OCI-LY7 (cell line): ENCODE data around the gene IL22RA2. TPM values are rescaled to one million over a fixed set of nuclear protein-coding genes. Genes with fewer than 3 reads are reported as not detected.

ENCODE experiments used
- BruUV-seq: library from RNA; stranded (reverse); fragments of 400-500 nt; replicated peaks from 2 replicates; lab custom pipeline; 2021; lab: Mats Ljungman, UMichigan
- CTCF ChIA-PET: fragments of 300-600 bp; sonication (Branson Sonifier 250); formaldehyde crosslinking; loops from one replicate; lab custom pipeline; 2022; ENCODE audit warnings: antibody characterized with exemption; ENCODE audit not compliant: unreplicated experiment; lab: Charles Lee
- POLR2A ChIA-PET: fragments of 300-600 bp; sonication (Branson Sonifier 250); formaldehyde crosslinking; loops from one replicate; lab custom pipeline; 2022; ENCODE audit warnings: antibody characterized with exemption; lab: Charles Lee
- DNase-seq: peaks from one replicate; pipeline ENCODE4 v3.0.0-alpha.2; 2015; ENCODE audit warnings: low spot score
- H2AFZ ChIP-seq: fragments of 200-600 bp; sonication (generic), shearing (Covaris generic); 2 replicates; pipeline ENCODE4 v1.6.1; 2014; ENCODE audit warnings: mild to moderate bottlenecking, antibody characterized with exemption, low read length, moderate library complexity
- H3K27ac ChIP-seq: fragments of 200-600 bp; sonication (generic); 2 replicates; pipeline ENCODE4 v1.5.1; 2014; ENCODE audit warnings: mixed run types, low read depth, mild to moderate bottlenecking, moderate library complexity, low read length, inconsistent platforms; ENCODE audit not compliant: poor library complexity, severe bottlenecking
- H3K36me3 ChIP-seq: fragments of 200-600 bp; sonication (generic); 2 replicates; pipeline ENCODE4 v1.6.1; 2014; ENCODE audit warnings: mild to moderate bottlenecking, antibody characterized with exemption, low read length, moderate library complexity, mixed read lengths; ENCODE audit not compliant: insufficient read depth
- H3K4me1 ChIP-seq: fragments of 200-600 bp; sonication (generic); 2 replicates; pipeline ENCODE4 v1.5.1; 2014; ENCODE audit warnings: mild to moderate bottlenecking, low read length; ENCODE audit not compliant: insufficient read depth, poor library complexity, severe bottlenecking
- H3K4me2 ChIP-seq: fragments of 200-600 bp; sonication (generic); 2 replicates; pipeline ENCODE4 v1.6.1; 2014; ENCODE audit warnings: mild to moderate bottlenecking, low read length
- H3K4me3 ChIP-seq: fragments of 200-600 bp; sonication (generic); 2 replicates; pipeline ENCODE4 v1.5.1; 2014; ENCODE audit warnings: mild to moderate bottlenecking, low read depth, low read length; ENCODE audit not compliant: poor library complexity, severe bottlenecking
- H3K79me2 ChIP-seq: fragments of 200-600 bp; sonication (generic); 2 replicates; pipeline ENCODE4 v1.6.1; 2016; ENCODE audit warnings: low read depth, mild to moderate bottlenecking, low read length, moderate library complexity, mixed read lengths; ENCODE audit not compliant: insufficient read depth
- H3K9me2 ChIP-seq: fragments of 200-600 bp; sonication (generic); 2 replicates; pipeline ENCODE4 v1.6.1; 2016; ENCODE audit warnings: mild to moderate bottlenecking, low read length, mixed read lengths; ENCODE audit not compliant: insufficient read depth
- H3K9me3 ChIP-seq: fragments of 200-600 bp; sonication (generic); 2 replicates; pipeline ENCODE4 v1.6.1; 2014; ENCODE audit warnings: mild to moderate bottlenecking, mixed run types, low read length, mixed read lengths
- H4K20me1 ChIP-seq: fragments of 200-600 bp; sonication (generic); 2 replicates; pipeline ENCODE4 v1.6.1; 2014; ENCODE audit warnings: mild to moderate bottlenecking, antibody characterized with exemption, low read length, moderate library complexity, mixed read lengths; ENCODE audit not compliant: insufficient read depth
- EZH2phosphoT487 ChIP-seq: fragments of 200-600 bp; sonication (generic); IDR thresholded peaks from 2 replicates; pipeline ENCODE4 v1.6.1; 2018; ENCODE audit warnings: low read depth, borderline replicate concordance, mild to moderate bottlenecking, mixed run types, antibody characterized with exemption, low read length, moderate library complexity, mixed read lengths
- intact Hi-C: fragments of 100-400 bp; cut with micrococcal nuclease; formaldehyde crosslinking; loops from one replicate; pipeline ENCODE4 v1.10.0; 2022; ENCODE audit not compliant: unreplicated experiment
- total RNA-seq, 2 experiments: library from RNA; depleted of rRNA in 1 of 2; stranded (reverse); fragments of >200 nt in 1 of 2; shearing (Covaris generic) in 1 of 2; gene quantifications; 2 replicates each; pipeline ENCODE4 v1.2.3, GENCODE V29; 2014 to 2022
- TF ChIP-seq, protein P1 (sequence below): fragments of 200-600 bp; sonication (generic); conservative IDR thresholded peaks from 2 replicates; pipeline ENCODE4 v1.5.1; 2014; ENCODE audit warnings: mild to moderate bottlenecking, antibody characterized with exemption, low read length, moderate library complexity, mixed read lengths

Gene IL22RA2
- total RNA-seq, 2 experiments from 2014 or later, result not detected

DNA sequence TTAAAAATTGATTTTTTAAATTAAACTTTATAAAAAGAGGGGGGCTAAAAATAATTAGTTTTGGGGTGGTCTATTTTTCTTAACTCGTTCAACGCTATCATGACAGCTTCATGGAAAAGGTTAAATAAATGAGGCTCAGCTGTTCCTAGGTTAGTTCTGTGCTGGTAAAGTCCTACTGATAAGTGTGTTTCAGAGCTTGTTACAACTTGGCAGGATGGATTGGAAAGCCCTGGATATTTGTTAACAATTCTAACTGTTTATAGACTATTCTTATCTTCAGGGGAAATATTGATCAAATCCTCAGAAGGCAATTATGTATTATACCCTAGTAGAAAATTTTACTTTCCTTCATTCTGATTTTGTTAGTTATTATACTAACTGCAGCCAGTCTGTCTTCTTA, 50.4 kb downstream of the IL22RA2 start:
- Histone ChIP-seq H2AFZ (peak overlapping the region; percentile 1; the same call in 1 of the 2 replicates), H3K36me3 (no peaks in the 10 kb centered on the region; the same call in 1 of the 2 replicates), H3K9me3 (peaks cover 32% of the 10 kb centered on the region; the same call in 1 of the 2 replicates), H4K20me1 (no peaks in the 10 kb centered on the region), H3K79me2 (no peaks in the 10 kb centered on the region), H3K4me1 (no peaks in the 10 kb centered on the region), H3K4me2 (no peak overlapping the region), H3K9me2 (no peaks in the 10 kb centered on the region), H3K4me3 (no peak overlapping the region), H3K27ac (no peak overlapping the region)
- no peak for TF ChIP-seq EZH2phosphoT487
- TF ChIP-seq, protein P1, sequence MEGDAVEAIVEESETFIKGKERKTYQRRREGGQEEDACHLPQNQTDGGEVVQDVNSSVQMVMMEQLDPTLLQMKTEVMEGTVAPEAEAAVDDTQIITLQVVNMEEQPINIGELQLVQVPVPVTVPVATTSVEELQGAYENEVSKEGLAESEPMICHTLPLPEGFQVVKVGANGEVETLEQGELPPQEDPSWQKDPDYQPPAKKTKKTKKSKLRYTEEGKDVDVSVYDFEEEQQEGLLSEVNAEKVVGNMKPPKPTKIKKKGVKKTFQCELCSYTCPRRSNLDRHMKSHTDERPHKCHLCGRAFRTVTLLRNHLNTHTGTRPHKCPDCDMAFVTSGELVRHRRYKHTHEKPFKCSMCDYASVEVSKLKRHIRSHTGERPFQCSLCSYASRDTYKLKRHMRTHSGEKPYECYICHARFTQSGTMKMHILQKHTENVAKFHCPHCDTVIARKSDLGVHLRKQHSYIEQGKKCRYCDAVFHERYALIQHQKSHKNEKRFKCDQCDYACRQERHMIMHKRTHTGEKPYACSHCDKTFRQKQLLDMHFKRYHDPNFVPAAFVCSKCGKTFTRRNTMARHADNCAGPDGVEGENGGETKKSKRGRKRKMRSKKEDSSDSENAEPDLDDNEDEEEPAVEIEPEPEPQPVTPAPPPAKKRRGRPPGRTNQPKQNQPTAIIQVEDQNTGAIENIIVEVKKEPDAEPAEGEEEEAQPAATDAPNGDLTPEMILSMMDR, result no peak
- no peak for DNase-seq
- ChIA-PET CTCF (interaction anchor here (0.6 kb wide), 1 partner anchor 8 kb away, joined by 3 read pairs; no protein-coding TSS in a partner anchor), POLR2A (no interaction called here)
- no TSS peak for BruUV-seq
- intact Hi-C loops, result no loop called here

- H3K79me2 ChIP-seq, result no peaks in the 10 kb centered on the region
- intact Hi-C loops, result no loop called here
- CTCF ChIA-PET, result no interaction called here
- no peak overlapping the region for H3K27ac ChIP-seq
- TF ChIP-seq, protein P1, result no peak
- TF ChIP-seq EZH2phosphoT487, result no peak
- no peaks in the 10 kb centered on the region for H3K4me1 ChIP-seq
- POLR2A ChIA-PET, result interaction anchor here (0.5 kb wide), 1 partner anchor 119 kb away, joined by 3 read pairs; no protein-coding TSS in a partner anchor
- H3K36me3 ChIP-seq, result no peaks in the 10 kb centered on the region; the same call in 1 of the 2 replicates
- H3K4me2 ChIP-seq, result no peak overlapping the region
- H2AFZ ChIP-seq, result peak overlapping the region; percentile 1; the same call in 1 of the 2 replicates
- H4K20me1 ChIP-seq, result no peaks in the 10 kb centered on the region
- no peak overlapping the region for H3K4me3 ChIP-seq
- DNase-seq, result no peak
- no peaks in the 10 kb centered on the region for H3K9me2 ChIP-seq
- BruUV-seq, result no TSS peak
- H3K9me3 ChIP-seq, result peaks cover 32% of the 10 kb centered on the region; the same call in 1 of the 2 replicates
Observed at GRCh38 chr6:137122612-137123011, 50.8 kb downstream of the IL22RA2 start.

DNA sequence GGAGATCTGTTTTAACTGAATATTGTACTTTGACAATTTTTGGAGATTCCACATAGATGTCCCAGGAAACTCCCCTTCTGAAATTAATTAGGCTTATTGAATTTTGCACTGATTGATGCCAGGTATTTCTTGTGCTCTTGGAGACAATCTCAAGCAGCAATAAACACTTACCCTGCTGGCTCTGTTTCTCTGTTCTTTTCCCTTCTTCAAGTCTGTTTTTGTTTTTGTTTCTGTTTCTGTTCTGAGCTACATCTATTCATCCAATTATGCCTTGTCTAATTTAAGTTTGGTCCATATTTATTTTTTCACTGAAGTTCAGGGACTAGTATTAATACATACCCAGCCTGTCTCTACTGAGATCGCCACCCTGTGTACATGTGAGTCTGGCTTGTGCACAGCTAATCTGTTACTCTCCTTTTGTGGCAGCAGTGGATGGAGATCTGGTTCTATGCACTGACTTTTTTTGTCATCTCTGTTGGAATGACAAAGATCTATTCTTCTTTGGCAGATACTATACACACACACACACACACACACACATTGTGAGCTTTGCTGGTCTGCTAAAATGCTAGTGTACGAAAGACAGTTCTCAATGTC, 51.9 kb downstream of the IL22RA2 start:
- H3K4me3 ChIP-seq, result no peak overlapping the region
- H3K79me2 ChIP-seq, result no peaks in the 10 kb centered on the region
- no peak overlapping the region for H3K4me2 ChIP-seq
- TF ChIP-seq, protein P1, result no peak
- no peak for TF ChIP-seq EZH2phosphoT487
- no peaks in the 10 kb centered on the region; the same call in 1 of the 2 replicates for H3K36me3 ChIP-seq
- no peaks in the 10 kb centered on the region for H3K9me2 ChIP-seq
- POLR2A ChIA-PET, result interaction anchor here (0.7 to 1.4 kb wide), 5 partner anchors 9 to 43 kb away, joined by 3 to 6 read pairs (median 3); no protein-coding TSS in a partner anchor
- H2AFZ ChIP-seq, result peak overlapping the region; percentile 1; the same call in 1 of the 2 replicates
- no peak overlapping the region for H3K27ac ChIP-seq
- DNase-seq, result no peak
- CTCF ChIA-PET, result no interaction called here
- intact Hi-C loops, result no loop called here
- no TSS peak for BruUV-seq
- peaks cover 32% of the 10 kb centered on the region; the same call in 1 of the 2 replicates for H3K9me3 ChIP-seq
- H4K20me1 ChIP-seq, result no peaks in the 10 kb centered on the region
- no peaks in the 10 kb centered on the region for H3K4me1 ChIP-seq
